Effector CD4-positive, alpha-beta T cell (primary cell): ENCODE measurements around the gene BGN.

Source experiments
- DNase-seq: peaks from one replicate; pipeline ENCODE4 v3.0.0-alpha.2; 2020

The BGN gene

GRCh38 chrX:153507484-153508178, 12.9 kb downstream of the BGN start:
- peak; percentile 82 for DNase-seq

- no peak for DNase-seq
Measured at GRCh38 chrX:153509592-153509991, 14.8 kb downstream of the BGN start.

- no peak for DNase-seq
Measured at GRCh38 chrX:153510383-153510782, 15.6 kb downstream of the BGN start.

GRCh38 chrX:153511784-153512500, 17.2 kb downstream of the BGN start:
- no peak for DNase-seq

GRCh38 chrX:153512501-153512893, 17.7 kb downstream of the BGN start:
- no peak for DNase-seq

GRCh38 chrX:153513265-153513664, 18.5 kb downstream of the BGN start:
- no peak for DNase-seq

- no peak for DNase-seq
Measured at GRCh38 chrX:153514259-153514658, 19.5 kb downstream of the BGN start.

GRCh38 chrX:153515435-153515834, 20.7 kb downstream of the BGN start:
- no peak for DNase-seq

GRCh38 chrX:153516073-153516472, 21.3 kb downstream of the BGN start:
- no peak for DNase-seq

GRCh38 chrX:153517423-153517822, 22.6 kb downstream of the BGN start, which contains the start of gene ATP2B3:
ATP2B3 (plus strand) TSS chrX:153517642; CDS start chrX:153536248, 18,606 bp downstream.
- no peak for DNase-seq

- DNase-seq: no peak
Measured at GRCh38 chrX:153517946-153518834, 23.4 kb downstream of the BGN start.

- DNase-seq: no peak
Measured at GRCh38 chrX:153519569-153520286, 24.9 kb downstream of the BGN start.

- DNase-seq: no peak
Measured at GRCh38 chrX:153520287-153520917, 25.6 kb downstream of the BGN start.

GRCh38 chrX:153521034-153521433, 26.3 kb downstream of the BGN start:
- DNase-seq: no peak

- DNase-seq: no peak
Measured at GRCh38 chrX:153522259-153522658, 27.5 kb downstream of the BGN start.

- no peak for DNase-seq
Measured at GRCh38 chrX:153523269-153523668, 28.5 kb downstream of the BGN start.

GRCh38 chrX:153524234-153524633, 29.5 kb downstream of the BGN start:
- no peak for DNase-seq

GRCh38 chrX:153525451-153525850, 30.7 kb downstream of the BGN start:
- no peak for DNase-seq

- no peak for DNase-seq
Measured at GRCh38 chrX:153526042-153526441, 31.3 kb downstream of the BGN start.

- DNase-seq: no peak
Measured at GRCh38 chrX:153526801-153527200, 32.0 kb downstream of the BGN start.

- DNase-seq: no peak
Measured at GRCh38 chrX:153527208-153527607, 32.4 kb downstream of the BGN start.
